GM13977 (cell line): Measurements from ENCODE around the gene ATP2A2.
"Not testable (repeated sequence)": the region's sequence is repeated elsewhere in the genome, so short reads cannot be mapped to it uniquely, and the experiment has no call there.

Source experiments
- DNase-seq: peaks from one replicate; pipeline ENCODE4 v3.0.0; 2012; ENCODE audit warnings: low spot score
- in situ Hi-C: fragments of 300-500 bp; cut with MboI; formaldehyde crosslinking; loops from one replicate; pipeline ENCODE4 v1.12.0; 2022; ENCODE audit warnings: low sequenced_read_pairs, low pct_unique_long_range_greater_than_20kb, mixed read lengths, inconsistent platforms; ENCODE audit not compliant: unreplicated experiment
- TF ChIP-seq, protein P1 (sequence below): IDR thresholded peaks from 2 replicates; pipeline ENCODE4 v1.5.1; 2012; ENCODE audit warnings: mild to moderate bottlenecking, control low read depth; ENCODE audit not compliant: insufficient read depth; ENCODE audit errors: extremely low read depth, missing control alignments

Gene ATP2A2

DNA sequence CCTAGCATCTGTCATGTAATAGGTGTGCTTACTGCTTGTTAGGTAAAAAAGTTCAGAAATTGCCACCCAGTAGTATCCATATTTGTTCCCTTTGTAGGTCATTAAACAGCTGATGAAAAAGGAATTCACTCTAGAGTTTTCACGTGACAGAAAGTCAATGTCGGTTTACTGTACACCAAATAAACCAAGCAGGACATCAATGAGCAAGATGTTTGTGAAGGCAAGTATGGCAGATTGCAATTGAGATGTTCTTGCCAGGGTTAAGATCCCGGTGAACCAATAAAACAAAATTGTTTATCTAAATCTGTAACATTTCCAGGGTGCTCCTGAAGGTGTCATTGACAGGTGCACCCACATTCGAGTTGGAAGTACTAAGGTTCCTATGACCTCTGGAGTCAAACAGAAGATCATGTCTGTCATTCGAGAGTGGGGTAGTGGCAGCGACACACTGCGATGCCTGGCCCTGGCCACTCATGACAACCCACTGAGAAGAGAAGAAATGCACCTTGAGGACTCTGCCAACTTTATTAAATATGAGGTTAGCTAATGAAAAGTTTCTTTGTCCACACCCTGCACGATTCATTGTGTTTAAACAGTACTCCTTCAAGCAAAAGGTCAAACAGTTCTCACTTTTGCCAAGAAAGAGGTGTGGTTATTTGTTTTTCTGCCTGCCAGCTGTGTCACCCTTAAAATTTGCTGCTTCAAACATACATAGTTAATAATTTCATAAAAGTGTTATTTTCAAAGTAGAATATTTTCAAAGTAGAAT, 58.3 kb downstream of the ATP2A2 start:
- in situ Hi-C loops, result no loop called here
- TF ChIP-seq, protein P1, sequence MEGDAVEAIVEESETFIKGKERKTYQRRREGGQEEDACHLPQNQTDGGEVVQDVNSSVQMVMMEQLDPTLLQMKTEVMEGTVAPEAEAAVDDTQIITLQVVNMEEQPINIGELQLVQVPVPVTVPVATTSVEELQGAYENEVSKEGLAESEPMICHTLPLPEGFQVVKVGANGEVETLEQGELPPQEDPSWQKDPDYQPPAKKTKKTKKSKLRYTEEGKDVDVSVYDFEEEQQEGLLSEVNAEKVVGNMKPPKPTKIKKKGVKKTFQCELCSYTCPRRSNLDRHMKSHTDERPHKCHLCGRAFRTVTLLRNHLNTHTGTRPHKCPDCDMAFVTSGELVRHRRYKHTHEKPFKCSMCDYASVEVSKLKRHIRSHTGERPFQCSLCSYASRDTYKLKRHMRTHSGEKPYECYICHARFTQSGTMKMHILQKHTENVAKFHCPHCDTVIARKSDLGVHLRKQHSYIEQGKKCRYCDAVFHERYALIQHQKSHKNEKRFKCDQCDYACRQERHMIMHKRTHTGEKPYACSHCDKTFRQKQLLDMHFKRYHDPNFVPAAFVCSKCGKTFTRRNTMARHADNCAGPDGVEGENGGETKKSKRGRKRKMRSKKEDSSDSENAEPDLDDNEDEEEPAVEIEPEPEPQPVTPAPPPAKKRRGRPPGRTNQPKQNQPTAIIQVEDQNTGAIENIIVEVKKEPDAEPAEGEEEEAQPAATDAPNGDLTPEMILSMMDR, result no peak
- DNase-seq, result no peak

DNA sequence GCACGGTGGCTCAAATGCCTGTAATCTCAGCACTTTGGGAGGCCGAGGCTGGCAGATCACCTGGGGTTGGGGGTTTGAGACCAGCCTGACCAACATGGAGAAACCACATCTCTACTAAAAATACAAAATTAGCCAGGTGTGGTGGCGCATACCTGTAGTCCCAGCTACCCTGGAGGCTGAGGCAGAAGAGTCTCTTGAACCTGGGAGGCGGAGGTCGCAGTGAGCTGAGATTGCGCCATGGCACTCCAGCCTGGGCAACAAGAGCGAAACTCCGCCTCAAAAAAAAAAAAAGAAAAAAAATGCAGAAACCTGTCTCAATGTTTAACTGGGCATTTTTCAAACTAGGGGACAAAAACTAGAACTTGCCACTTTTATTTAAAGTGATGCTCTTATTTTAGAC, 59.2 kb downstream of the ATP2A2 start:
- DNase-seq, in situ Hi-C loops: not testable (repeated sequence)

DNA sequence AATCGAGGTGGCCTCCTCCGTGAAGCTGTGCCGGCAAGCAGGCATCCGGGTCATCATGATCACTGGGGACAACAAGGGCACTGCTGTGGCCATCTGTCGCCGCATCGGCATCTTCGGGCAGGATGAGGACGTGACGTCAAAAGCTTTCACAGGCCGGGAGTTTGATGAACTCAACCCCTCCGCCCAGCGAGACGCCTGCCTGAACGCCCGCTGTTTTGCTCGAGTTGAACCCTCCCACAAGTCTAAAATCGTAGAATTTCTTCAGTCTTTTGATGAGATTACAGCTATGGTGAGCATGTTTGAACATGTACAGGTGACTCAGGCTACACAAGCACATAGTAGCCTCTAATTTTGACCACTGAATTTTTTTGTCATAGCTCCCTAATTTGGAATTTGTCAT, 59.7 kb downstream of the ATP2A2 start:
- in situ Hi-C loops, result no loop called here

DNA sequence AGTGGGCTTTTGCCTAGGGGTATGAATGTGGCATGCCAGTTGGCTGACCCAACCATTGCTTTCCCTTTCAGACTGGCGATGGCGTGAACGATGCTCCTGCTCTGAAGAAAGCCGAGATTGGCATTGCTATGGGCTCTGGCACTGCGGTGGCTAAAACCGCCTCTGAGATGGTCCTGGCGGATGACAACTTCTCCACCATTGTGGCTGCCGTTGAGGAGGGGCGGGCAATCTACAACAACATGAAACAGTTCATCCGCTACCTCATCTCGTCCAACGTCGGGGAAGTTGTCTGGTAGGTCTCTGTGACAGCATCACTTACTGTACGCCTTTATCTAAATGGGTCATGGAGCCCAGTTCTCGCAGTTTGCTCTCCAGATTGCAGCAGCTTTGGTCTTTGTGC, 61.1 kb downstream of the ATP2A2 start:
- no peak for DNase-seq
- TF ChIP-seq, protein P1, result no peak
- in situ Hi-C loops, result no loop called here

More for the DNA sequence above, 59.7 kb downstream of the ATP2A2 start:
- TF ChIP-seq, protein P1, result no peak
- DNase-seq, result no peak

DNA sequence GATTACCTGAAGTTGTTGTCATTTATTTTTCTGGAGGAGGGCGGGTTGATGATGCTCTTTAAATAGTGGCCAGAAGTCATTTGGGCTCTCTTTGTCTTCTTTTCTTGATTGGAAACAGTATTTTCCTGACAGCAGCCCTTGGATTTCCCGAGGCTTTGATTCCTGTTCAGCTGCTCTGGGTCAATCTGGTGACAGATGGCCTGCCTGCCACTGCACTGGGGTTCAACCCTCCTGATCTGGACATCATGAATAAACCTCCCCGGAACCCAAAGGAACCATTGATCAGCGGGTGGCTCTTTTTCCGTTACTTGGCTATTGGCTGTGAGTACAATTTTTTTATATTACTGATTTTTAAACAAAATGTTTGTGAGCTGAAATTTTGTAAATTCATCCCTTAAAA, 62.1 kb downstream of the ATP2A2 start:
- TF ChIP-seq, protein P1, result no peak
- in situ Hi-C loops, result no loop called here
- DNase-seq, result no peak

DNA sequence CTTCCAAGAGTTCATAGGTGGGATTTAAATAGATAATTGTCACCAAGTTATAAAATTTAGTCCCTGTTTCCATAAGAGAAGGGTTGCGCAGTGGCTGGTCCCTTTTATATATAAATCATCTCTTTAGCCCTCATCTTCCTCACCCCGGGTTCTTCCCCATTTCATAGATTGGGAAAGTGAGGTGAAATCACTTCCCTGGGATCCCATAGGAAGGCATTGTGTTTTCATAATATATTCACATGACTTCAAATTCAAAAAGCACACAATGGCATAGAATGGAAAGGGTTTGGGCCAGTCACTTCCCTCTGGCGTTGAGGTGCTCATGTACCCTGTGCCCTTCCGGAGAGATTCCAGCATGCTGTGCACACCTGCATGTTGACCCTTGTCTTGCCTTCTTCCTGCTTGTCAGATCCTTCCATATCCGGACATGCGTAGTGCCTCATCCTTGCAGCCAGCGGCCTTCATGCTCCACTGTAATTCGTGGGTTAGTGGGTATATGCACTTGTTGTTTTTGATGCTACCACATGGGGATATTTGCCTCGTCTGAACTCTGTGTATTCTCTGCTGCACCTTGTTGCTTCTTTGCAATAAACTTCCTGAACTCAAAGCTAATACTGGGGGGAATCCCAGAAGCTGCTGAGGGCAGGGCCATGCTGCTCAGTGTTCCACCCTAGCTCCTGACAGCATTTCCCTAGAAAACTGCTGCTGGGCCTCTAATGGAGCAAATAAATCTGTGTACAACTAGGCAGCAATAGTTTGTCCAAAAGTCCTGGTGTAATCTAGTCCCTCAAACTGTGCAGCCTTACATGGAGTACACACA, 62.9 kb downstream of the ATP2A2 start:
- TF ChIP-seq, protein P1, result no peak
- in situ Hi-C loops, result no loop called here
- no peak for DNase-seq

DNA sequence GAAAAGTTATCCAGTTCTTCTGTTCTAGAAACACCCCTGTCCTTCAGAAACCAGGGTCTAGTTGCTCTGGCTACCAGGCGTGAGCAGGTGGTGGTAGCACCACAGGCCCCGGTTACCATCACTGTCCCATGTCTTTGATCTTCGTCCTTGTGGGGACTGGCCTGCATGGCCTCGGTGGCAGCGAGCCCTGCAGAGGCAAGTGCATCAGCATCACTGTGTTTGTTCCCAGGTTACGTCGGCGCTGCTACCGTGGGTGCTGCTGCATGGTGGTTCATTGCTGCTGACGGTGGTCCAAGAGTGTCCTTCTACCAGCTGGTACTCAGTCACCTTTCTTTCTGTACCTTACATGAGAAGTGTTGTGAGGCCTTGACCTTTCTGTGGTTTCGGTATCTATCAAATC, 63.6 kb downstream of the ATP2A2 start:
- TF ChIP-seq, protein P1, result no peak
- in situ Hi-C loops, result no loop called here

More for the DNA sequence above, 63.6 kb downstream of the ATP2A2 start:
- DNase-seq, result no peak
